Measurements from ENCODE around the gene DNAJB9. TPM values are rescaled to one million over a fixed set of nuclear protein-coding genes. Genes with fewer than 3 reads are reported as not detected.

The DNAJB9 gene
- 10 to 100 TPM; 16.7 to 23.3 (median 17.5) TPM for total RNA-seq

- peaks cover 0 to 38% (median 12%) of the 10 kb centered on the region in 3 donors for H3K4me1 ChIP-seq
- H3K27me3 ChIP-seq: no peaks in the 10 kb centered on the region
- intact Hi-C loops (cut with DNase I): no loop called here
- TF ChIP-seq POLR2A (IDR thresholded peaks at IDR 0.05) (peak in 3 of 4 donors; percentile 84 to 97 (median 94)), CTCF (IDR thresholded peaks at IDR 0.05) (peak in 2 of 6 experiments; percentile 7 to 21)
- H3K36me3 ChIP-seq: peaks cover 0 to 32% (median 0%) of the 10 kb centered on the region in 3 donors
- H3K4me3 ChIP-seq: peak within 1 kb of the TSS; percentile 80 to 88 (median 80)
- WGBS, 2 donors: 0 to 1% methylated on average over 20 to 21 of the region's 65 CpGs
- peak within 1 kb of the TSS; percentile 95 to 99 (median 96) for H3K27ac ChIP-seq
- peak; percentile 94 for DNase-seq
- no peaks in the 10 kb centered on the region for H3K9me3 ChIP-seq
These were observed at the start of gene DNAJB9, which contains the start of gene THAP5 for GRCh38 chr7:108569381-108570145. Gene DNAJB9, plus strand, starts transcription at chr7:108569874. Its CDS starts 1,853 bp downstream, at chr7:108571727. Gene THAP5, minus strand, starts transcription at chr7:108569706. Its CDS starts 137 bp downstream, at chr7:108569569.

GRCh38 chr7:108522780-108523179 lies 46.9 kb upstream of the DNAJB9 start:
- Histone ChIP-seq H3K4me3 (no peak overlapping the region), H3K27ac (no peak overlapping the region), H3K27me3 (no peaks in the 10 kb centered on the region), H3K4me1 (peaks cover 0 to 58% (median 17%) of the 10 kb centered on the region in 3 donors), H3K36me3 (peaks cover 0 to 26% (median 7%) of the 10 kb centered on the region in 3 donors), H3K9me3 (no peaks in the 10 kb centered on the region)
- WGBS, 2 donors: 90 to 98% methylated on average over 2 of the region's 2 CpGs
- DNase-seq: no peak
- TF ChIP-seq POLR2A (IDR thresholded peaks at IDR 0.05) (no peak), CTCF (IDR thresholded peaks at IDR 0.05) (no peak)
- intact Hi-C loops (cut with DNase I): no loop called here

GRCh38 chr7:108525327-108525984 lies 44.2 kb upstream of the DNAJB9 start:
- intact Hi-C loops (cut with DNase I): no loop called here
- no peaks in the 10 kb centered on the region for H3K27me3 ChIP-seq
- H3K4me1 ChIP-seq: peaks cover 0 to 57% (median 17%) of the 10 kb centered on the region in 3 donors
- peak overlapping the region; percentile 65 to 90 (median 80) for H3K4me3 ChIP-seq
- TF ChIP-seq CTCF (IDR thresholded peaks at IDR 0.05): no peak
- TF ChIP-seq POLR2A (IDR thresholded peaks at IDR 0.05): peak in 1 of 4 donors; percentile 28
- 0 to 1% methylated on average over 20 to 22 of the region's 22 CpGs for WGBS, 2 donors
- peaks cover 0 to under 1% (median 0%) of the 10 kb centered on the region in 3 donors for H3K36me3 ChIP-seq
- peak overlapping the region; percentile 95 to 99 (median 98) for H3K27ac ChIP-seq
- H3K9me3 ChIP-seq: no peaks in the 10 kb centered on the region
- DNase-seq: no peak

GRCh38 chr7:108525985-108526767 lies 43.5 kb upstream of the DNAJB9 start, which contains the start of gene PNPLA8:
Gene PNPLA8, minus strand, starts transcription at chr7:108526135. Its CDS starts 10,644 bp downstream, at chr7:108515491.
- Histone ChIP-seq H3K36me3 (no peaks in the 10 kb centered on the region), H3K9me3 (no peaks in the 10 kb centered on the region), H3K4me1 (peaks cover 0 to 52% (median 17%) of the 10 kb centered on the region in 3 donors), H3K27ac (peak within 1 kb of the TSS; percentile 95 to 99 (median 98)), H3K4me3 (peak within 1 kb of the TSS; percentile 65 to 90 (median 80)), H3K27me3 (no peaks in the 10 kb centered on the region)
- TF ChIP-seq CTCF (IDR thresholded peaks at IDR 0.05): no peak
- TF ChIP-seq POLR2A (IDR thresholded peaks at IDR 0.05): peak in 3 of 4 donors; percentile 92 to 96 (median 93)
- DNase-seq: peak; percentile 99
- intact Hi-C loops (cut with DNase I): no loop called here
- 0% methylated on average over 19 to 33 of the region's 64 CpGs for WGBS, 2 donors
